Peyer's patch (tissue), 4 donors: Measurements from ENCODE around the gene BCAS3. TPM values are rescaled to one million over a fixed set of nuclear protein-coding genes. Genes with fewer than 3 reads are reported as not detected.

Experiments
- DNase-seq, 3 donors: peaks; one replicate each; pipeline ENCODE4 v3.0.0-alpha.2; 2017 to 2019
- H3K27ac ChIP-seq, 4 donors: fragments of 200-600 bp; sonication (generic); one replicate each; pipeline ENCODE4 v1.5.1; 2016 to 2019
- H3K27me3 ChIP-seq, 2 donors: fragments of 200-600 bp; sonication (generic); one replicate each; pipeline ENCODE4 v1.5.1; 2019
- H3K36me3 ChIP-seq, 3 donors: fragments of 200-600 bp; sonication (generic); one replicate each; pipeline ENCODE4 v1.5.1; 2016 to 2019
- H3K4me1 ChIP-seq, 4 donors: fragments of 200-600 bp; sonication (generic); one replicate each; pipeline ENCODE4 v1.5.1; 2016 to 2019
- H3K4me3 ChIP-seq, 4 donors: fragments of 200-600 bp; sonication (generic); 1 replicate in 3 of 4; 2 replicates in 1 of 4; pipeline ENCODE4 v1.5.1; 2016 to 2019; ENCODE audit warnings: mild to moderate bottlenecking in 1 of 4
- H3K9me3 ChIP-seq, 4 donors: fragments of 200-600 bp; sonication (generic); one replicate each; pipeline ENCODE4 v1.5.1; 2016 to 2019; ENCODE audit warnings: mild to moderate bottlenecking in 1 of 4
- POLR2A ChIP-seq, 2 donors: fragments of 450-650 bp; IDR thresholded peaks; one replicate each; pipeline ENCODE4 v1.5.1; 2017; ENCODE audit warnings: antibody characterized with exemption in 2 of 2, mild to moderate bottlenecking in 2 of 2, moderate library complexity in 2 of 2
- total RNA-seq, 4 donors: library from RNA; depleted of rRNA; stranded (reverse); fragments of >200 nt; gene quantifications; one replicate each; pipeline ENCODE4 v1.1.0, GENCODE V29; 2016
- TF ChIP-seq, protein P1 (sequence below), 6 experiments: fragments of 450-650 bp in 4 of 6; fragments of 200-600 bp in 2 of 6; sonication (generic) in 1 of 6; IDR thresholded peaks; one replicate each; pipeline ENCODE4 v1.5.1; 2017 to 2019; ENCODE audit warnings: antibody characterized with exemption in 6 of 6, mild to moderate bottlenecking in 3 of 6, moderate library complexity in 1 of 6

Gene BCAS3
- total RNA-seq, 4 donors from 2014 or later = 25.7 to 109 (median 57.1) TPM

- H3K27ac ChIP-seq = peak overlapping the region in 2 of 4 donors; percentile 72 to 73
- H3K4me3 ChIP-seq = no peak overlapping the region
- no peaks in the 10 kb centered on the region for H3K4me1 ChIP-seq
- no peaks in the 10 kb centered on the region for H3K36me3 ChIP-seq
- H3K9me3 ChIP-seq = no peaks in the 10 kb centered on the region
- TF ChIP-seq, protein P1, sequence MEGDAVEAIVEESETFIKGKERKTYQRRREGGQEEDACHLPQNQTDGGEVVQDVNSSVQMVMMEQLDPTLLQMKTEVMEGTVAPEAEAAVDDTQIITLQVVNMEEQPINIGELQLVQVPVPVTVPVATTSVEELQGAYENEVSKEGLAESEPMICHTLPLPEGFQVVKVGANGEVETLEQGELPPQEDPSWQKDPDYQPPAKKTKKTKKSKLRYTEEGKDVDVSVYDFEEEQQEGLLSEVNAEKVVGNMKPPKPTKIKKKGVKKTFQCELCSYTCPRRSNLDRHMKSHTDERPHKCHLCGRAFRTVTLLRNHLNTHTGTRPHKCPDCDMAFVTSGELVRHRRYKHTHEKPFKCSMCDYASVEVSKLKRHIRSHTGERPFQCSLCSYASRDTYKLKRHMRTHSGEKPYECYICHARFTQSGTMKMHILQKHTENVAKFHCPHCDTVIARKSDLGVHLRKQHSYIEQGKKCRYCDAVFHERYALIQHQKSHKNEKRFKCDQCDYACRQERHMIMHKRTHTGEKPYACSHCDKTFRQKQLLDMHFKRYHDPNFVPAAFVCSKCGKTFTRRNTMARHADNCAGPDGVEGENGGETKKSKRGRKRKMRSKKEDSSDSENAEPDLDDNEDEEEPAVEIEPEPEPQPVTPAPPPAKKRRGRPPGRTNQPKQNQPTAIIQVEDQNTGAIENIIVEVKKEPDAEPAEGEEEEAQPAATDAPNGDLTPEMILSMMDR (IDR thresholded peaks at IDR 0.05) = no peak
- no peak for TF ChIP-seq POLR2A (IDR thresholded peaks at IDR 0.05)
- H3K27me3 ChIP-seq = no peaks in the 10 kb centered on the region
- no peak for DNase-seq
Observed at GRCh38 chr17:61203671-61204131, 526.0 kb downstream of the BCAS3 start.

GRCh38 chr17:61204456-61204855 is 526.8 kb downstream of the BCAS3 start:
- no peak for DNase-seq
- Histone ChIP-seq H3K27ac (peak overlapping the region in 1 of 4 donors; percentile 73), H3K4me3 (no peak overlapping the region), H3K9me3 (no peaks in the 10 kb centered on the region), H3K36me3 (no peaks in the 10 kb centered on the region), H3K27me3 (no peaks in the 10 kb centered on the region), H3K4me1 (no peaks in the 10 kb centered on the region)
- no peak for TF ChIP-seq POLR2A (IDR thresholded peaks at IDR 0.05)
- TF ChIP-seq, protein P1 (IDR thresholded peaks at IDR 0.05) = no peak

GRCh38 chr17:61205401-61205800 is 527.8 kb downstream of the BCAS3 start:
- peak overlapping the region in 2 of 4 donors; percentile 1 to 73 for H3K27ac ChIP-seq
- H3K27me3 ChIP-seq = no peaks in the 10 kb centered on the region
- H3K9me3 ChIP-seq = no peaks in the 10 kb centered on the region
- H3K36me3 ChIP-seq = no peaks in the 10 kb centered on the region
- H3K4me3 ChIP-seq = no peak overlapping the region
- no peak for TF ChIP-seq POLR2A (IDR thresholded peaks at IDR 0.05)
- TF ChIP-seq, protein P1 (IDR thresholded peaks at IDR 0.05) = no peak
- no peak for DNase-seq
- no peaks in the 10 kb centered on the region for H3K4me1 ChIP-seq

DNA sequence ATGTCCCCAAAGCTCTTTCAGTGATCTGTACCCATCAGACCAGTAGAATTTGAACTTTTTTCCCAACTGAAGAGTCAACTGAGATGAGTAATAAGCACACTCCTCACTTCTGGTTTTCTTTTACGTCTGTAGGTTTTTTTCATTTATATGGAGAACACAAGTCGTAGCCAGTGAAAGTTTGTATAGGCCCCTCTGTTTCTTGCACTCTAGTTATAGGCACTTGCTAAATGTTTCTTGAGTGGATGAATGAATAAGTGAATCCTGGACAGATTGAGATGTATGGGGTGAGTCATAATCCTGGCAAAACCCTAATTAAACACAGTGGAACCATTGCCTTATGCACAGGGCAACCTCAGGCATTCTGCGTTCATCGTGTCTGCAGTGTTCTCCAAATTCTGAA is 528.3 kb downstream of the BCAS3 start:
- no peak overlapping the region for H3K27ac ChIP-seq

GRCh38 chr17:61206922-61207321 is 529.3 kb downstream of the BCAS3 start:
- no peak for TF ChIP-seq POLR2A (IDR thresholded peaks at IDR 0.05)
- TF ChIP-seq, protein P1 (IDR thresholded peaks at IDR 0.05) = no peak
- Histone ChIP-seq H3K36me3 (no peaks in the 10 kb centered on the region), H3K27me3 (no peaks in the 10 kb centered on the region), H3K4me1 (no peaks in the 10 kb centered on the region), H3K9me3 (no peaks in the 10 kb centered on the region), H3K4me3 (no peak overlapping the region), H3K27ac (no peak overlapping the region)
- no peak for DNase-seq

More for the DNA sequence above, 528.3 kb downstream of the BCAS3 start:
- TF ChIP-seq, protein P1 (IDR thresholded peaks at IDR 0.05) = no peak
- TF ChIP-seq POLR2A (IDR thresholded peaks at IDR 0.05) = no peak
- Histone ChIP-seq H3K4me1 (no peaks in the 10 kb centered on the region), H3K9me3 (no peaks in the 10 kb centered on the region), H3K36me3 (no peaks in the 10 kb centered on the region), H3K27me3 (no peaks in the 10 kb centered on the region), H3K4me3 (no peak overlapping the region)
- no peak for DNase-seq
